NB4 (cell line): Measurements from ENCODE around the gene CLDN6.

Source experiments
- DNase-seq: peaks from one replicate; pipeline ENCODE4 v3.0.0; 2010; ENCODE audit warnings: low read depth
- H3K4me3 ChIP-seq: one replicate; pipeline ENCODE4 v1.5.1; 2011; ENCODE audit warnings: mild to moderate bottlenecking, low read depth, low read length, moderate library complexity
- MYC ChIP-seq: IDR thresholded peaks from 2 replicates; pipeline ENCODE4 v1.6.1; 2011; ENCODE audit warnings: low read depth, low read length
- POLR2A ChIP-seq: IDR thresholded peaks from 2 replicates; pipeline ENCODE4 v1.6.1; 2011; ENCODE audit warnings: mild to moderate bottlenecking; ENCODE audit not compliant: insufficient read length; ENCODE audit errors: extremely low read depth
- TF ChIP-seq, protein P1 (sequence below): IDR thresholded peaks from one replicate; pipeline ENCODE4 v1.5.1; 2012; ENCODE audit warnings: low read depth, low read length
- TF ChIP-seq, protein P2 (sequence below): IDR thresholded peaks from 2 replicates; pipeline ENCODE4 v1.6.1; 2011; ENCODE audit warnings: low read depth, low read length

The CLDN6 gene

DNA sequence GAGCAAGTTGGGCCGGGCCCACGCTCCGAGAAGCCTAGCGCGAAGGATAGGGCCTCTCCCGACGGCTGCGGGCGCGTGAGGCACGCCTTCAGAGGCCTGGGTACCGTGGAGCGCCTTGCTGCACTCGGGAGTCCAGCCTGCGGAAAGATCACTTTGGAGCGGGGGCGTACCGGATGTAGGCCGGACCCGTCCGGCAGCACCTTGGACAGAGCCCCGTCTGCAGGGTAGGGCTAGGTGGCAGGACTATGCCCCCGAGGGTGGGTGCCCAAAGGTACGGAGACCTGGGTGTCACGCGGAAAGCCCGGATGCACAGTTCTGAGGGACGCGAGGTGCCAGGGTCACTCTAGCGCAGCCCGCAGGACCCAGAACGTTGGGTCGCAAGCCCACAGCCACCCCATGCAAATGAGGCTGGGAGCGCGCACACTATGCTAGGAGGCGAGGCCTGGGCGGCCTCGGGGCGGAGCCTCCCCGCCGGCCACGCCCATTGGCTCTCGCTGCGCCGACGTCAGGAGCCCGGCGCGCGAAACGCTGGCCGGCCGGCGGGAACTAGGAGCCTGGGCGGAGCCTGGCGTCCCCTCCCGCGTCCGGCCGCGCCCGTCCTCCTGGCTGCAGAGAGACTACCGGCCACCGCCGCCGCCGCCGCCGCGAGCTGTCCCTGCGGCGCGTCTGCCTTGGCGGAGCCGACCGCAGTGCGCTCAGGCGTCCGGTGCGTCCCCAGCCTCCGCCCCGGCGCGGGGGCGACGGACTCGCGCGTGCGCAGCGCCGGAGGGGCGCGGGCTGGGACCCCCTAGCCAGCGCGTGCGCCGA lies 49.0 kb downstream of the CLDN6 start, which contains the start of gene PAQR4:
TSS of gene PAQR4 (plus strand) at position 611 of the 807 bp plus-strand sequence. CDS start 327 bp downstream, outside the sequence.
- DNase-seq = peak; percentile 92
- peak within 1 kb of the TSS; percentile 67 for H3K4me3 ChIP-seq
- peak; percentile 53 for TF ChIP-seq POLR2A
- TF ChIP-seq, protein P1, sequence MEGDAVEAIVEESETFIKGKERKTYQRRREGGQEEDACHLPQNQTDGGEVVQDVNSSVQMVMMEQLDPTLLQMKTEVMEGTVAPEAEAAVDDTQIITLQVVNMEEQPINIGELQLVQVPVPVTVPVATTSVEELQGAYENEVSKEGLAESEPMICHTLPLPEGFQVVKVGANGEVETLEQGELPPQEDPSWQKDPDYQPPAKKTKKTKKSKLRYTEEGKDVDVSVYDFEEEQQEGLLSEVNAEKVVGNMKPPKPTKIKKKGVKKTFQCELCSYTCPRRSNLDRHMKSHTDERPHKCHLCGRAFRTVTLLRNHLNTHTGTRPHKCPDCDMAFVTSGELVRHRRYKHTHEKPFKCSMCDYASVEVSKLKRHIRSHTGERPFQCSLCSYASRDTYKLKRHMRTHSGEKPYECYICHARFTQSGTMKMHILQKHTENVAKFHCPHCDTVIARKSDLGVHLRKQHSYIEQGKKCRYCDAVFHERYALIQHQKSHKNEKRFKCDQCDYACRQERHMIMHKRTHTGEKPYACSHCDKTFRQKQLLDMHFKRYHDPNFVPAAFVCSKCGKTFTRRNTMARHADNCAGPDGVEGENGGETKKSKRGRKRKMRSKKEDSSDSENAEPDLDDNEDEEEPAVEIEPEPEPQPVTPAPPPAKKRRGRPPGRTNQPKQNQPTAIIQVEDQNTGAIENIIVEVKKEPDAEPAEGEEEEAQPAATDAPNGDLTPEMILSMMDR = no peak
- TF ChIP-seq MYC = 0 out of 2 replicates have a peak, but pooled peaks have one; percentile 7
- TF ChIP-seq, protein P2, sequence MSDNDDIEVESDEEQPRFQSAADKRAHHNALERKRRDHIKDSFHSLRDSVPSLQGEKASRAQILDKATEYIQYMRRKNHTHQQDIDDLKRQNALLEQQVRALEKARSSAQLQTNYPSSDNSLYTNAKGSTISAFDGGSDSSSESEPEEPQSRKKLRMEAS = peak; percentile 66

DNA sequence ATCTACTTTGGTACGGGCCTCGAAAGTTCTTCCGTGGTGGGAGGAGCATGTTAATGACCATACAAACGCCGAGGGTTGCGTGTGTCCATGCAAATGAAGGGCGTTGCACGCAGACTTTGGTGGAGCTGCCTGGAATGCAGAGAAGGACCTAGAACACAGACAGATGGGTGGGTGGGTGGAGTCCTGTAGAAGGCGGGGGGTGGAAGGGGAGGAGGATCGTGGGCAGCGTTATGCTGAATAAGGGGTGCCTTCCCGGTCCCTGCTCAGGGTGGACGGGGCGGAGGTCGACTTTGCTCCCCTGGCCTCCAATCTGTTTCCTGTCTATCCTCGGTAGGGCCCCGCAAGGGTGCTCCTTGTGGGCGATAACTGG lies 49.6 kb downstream of the CLDN6 start:
- H3K4me3 ChIP-seq = peak overlapping the region; percentile 58
- TF ChIP-seq, protein P2 = no peak
- TF ChIP-seq, protein P1 = no peak
- TF ChIP-seq MYC (no peak), POLR2A (no peak)
- DNase-seq = no peak

DNA sequence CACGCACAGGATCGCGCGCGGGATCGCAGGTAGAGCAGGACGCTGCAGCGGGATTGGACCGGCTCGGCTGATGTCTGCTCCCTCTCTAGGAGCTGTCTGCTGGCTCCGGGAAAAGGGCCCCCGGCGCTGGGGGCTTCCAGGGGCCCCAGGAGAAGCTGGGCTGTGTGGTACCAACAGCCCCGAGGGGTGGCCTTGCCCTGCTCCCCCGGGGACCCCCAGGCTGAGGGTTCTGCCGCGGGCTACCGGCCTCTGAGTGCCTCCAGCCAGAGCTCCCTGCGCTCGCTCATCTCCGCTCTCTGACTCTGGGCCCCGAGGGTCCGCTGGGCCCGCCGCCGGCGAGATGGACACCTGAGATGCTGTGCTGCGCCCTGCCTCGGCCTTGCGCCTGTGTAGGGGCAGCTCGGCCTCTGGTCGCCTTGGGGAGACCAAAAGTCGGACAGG lies 50.2 kb downstream of the CLDN6 start:
- TF ChIP-seq, protein P1 = no peak
- TF ChIP-seq, protein P2 = no peak
- no peak overlapping the region for H3K4me3 ChIP-seq
- DNase-seq = no peak

DNA sequence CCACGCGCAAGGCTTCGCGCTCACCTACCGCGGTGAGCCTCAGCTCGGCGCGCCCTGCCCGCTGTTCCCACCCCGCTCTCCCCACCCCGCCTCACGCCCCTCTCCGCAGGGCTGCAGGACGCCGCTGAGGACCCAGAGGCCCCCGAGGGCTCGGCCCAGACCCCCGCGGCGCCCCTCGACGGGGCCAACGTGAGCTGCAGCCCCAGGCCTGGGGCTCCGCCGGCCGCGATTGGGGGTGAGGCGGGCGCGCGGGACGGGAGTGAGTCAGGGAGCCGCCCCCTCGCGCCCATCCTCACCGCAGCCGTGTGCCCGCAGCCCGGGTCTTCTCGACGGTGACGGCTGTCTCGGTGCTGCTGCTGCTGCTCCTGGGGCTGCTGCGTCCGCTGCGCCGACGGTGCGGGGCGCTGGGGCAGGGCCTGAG lies 50.8 kb downstream of the CLDN6 start:
- TF ChIP-seq, protein P2 = no peak
- no peak for TF ChIP-seq MYC
- no peak for TF ChIP-seq POLR2A
- TF ChIP-seq, protein P1 = no peak
- no peak for DNase-seq
- no peak overlapping the region for H3K4me3 ChIP-seq

DNA sequence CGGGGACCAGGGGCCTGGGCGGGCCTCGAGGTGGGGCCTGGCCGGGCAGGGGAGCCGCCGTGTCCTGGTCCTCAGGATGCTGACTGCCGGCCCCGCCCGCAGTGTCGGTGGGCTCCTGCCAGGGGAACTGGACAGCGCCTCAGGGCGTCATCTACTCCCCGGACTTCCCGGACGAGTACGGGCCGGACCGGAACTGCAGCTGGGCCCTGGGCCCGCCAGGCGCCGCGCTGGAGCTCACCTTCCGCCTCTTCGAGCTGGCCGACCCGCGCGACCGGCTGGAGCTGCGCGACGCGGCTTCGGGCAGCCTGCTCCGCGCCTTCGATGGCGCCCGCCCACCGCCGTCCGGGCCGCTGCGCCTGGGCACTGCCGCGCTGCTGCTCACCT lies 51.2 kb downstream of the CLDN6 start:
- H3K4me3 ChIP-seq = no peak overlapping the region
- TF ChIP-seq, protein P1 = no peak
- TF ChIP-seq MYC (no peak), POLR2A (no peak)
- TF ChIP-seq, protein P2 = no peak
- DNase-seq = no peak
